ENCODE measurements around the gene AAK1.

Gene AAK1

GRCh38 chr2:69474688-69475087 is 168.9 kb downstream of the AAK1 start:
- H3K27me3 ChIP-seq (ENCODE audit: control insufficient read depth in 3 of 3, insufficient read depth in 3 of 3, low read depth in 1 of 3, low read length in 3 of 3), result no peaks in the 10 kb centered on the region
- H2BK5ac ChIP-seq (ENCODE audit: low read length), result no peak overlapping the region
- no peak overlapping the region for H3K18ac ChIP-seq (ENCODE audit: low read length)
- peaks cover 0 to 20% of the 10 kb centered on the region in 2 donors for H3K36me3 ChIP-seq (replicated peaks in 1 of 2; ENCODE audit: control insufficient read depth in 2 of 2, insufficient read depth in 2 of 2, low read length in 2 of 2)
- peaks cover 0 to 2% of the 10 kb centered on the region in 2 donors for H3K4me1 ChIP-seq (ENCODE audit: control insufficient read depth in 2 of 2, insufficient read depth in 1 of 2, low read depth in 1 of 2, low read length in 2 of 2)
- WGBS, 2 donors (ENCODE audit: extremely low coverage in 2 of 2, insufficient read length in 2 of 2, insufficient replicate concordance in 1 of 2), result no CpG with 5 or more reads among the region's 2 CpGs
- no peak overlapping the region for H4K91ac ChIP-seq (ENCODE audit: low read depth, low read length, poor library complexity)
- no peak for DNase-seq (ENCODE audit: low spot score)
- H3K9me3 ChIP-seq (replicated peaks in 1 of 2; ENCODE audit: control insufficient read depth in 2 of 2, insufficient read depth in 1 of 2, low read depth in 1 of 2, low read length in 2 of 2), result no peaks in the 10 kb centered on the region
- no peak overlapping the region for H2BK12ac ChIP-seq (ENCODE audit: low read length)
- no peak overlapping the region for H3K14ac ChIP-seq (ENCODE audit: low read length)
- H3K79me1 ChIP-seq (ENCODE audit: low read depth, low read length), result no peaks in the 10 kb centered on the region
- no peak overlapping the region for H3K27ac ChIP-seq (replicated peaks; ENCODE audit: low read length)
- no peak overlapping the region for H3K4ac ChIP-seq (ENCODE audit: low read length)
- no peak overlapping the region for H3K9ac ChIP-seq (ENCODE audit: low read depth, low read length, poor library complexity)
- no peak overlapping the region for H4K8ac ChIP-seq (ENCODE audit: low read depth, low read length)
- no peak overlapping the region for H2BK15ac ChIP-seq (ENCODE audit: low read length)
- no peak overlapping the region for H3K4me3 ChIP-seq (ENCODE audit: low read length in 2 of 2)
- no peak overlapping the region for H2BK120ac ChIP-seq (ENCODE audit: low read depth, low read length)
- no peak overlapping the region for H3K4me2 ChIP-seq (ENCODE audit: insufficient read depth, low read length, poor library complexity, severe bottlenecking)
- H2AK5ac ChIP-seq (ENCODE audit: low read depth, low read length), result no peak overlapping the region
- H2AFZ ChIP-seq (ENCODE audit: low read length), result no peak overlapping the region
- no peak overlapping the region for H3K23ac ChIP-seq (ENCODE audit: low read depth, low read length, poor library complexity)

- Histone ChIP-seq H3K23ac (ENCODE audit: low read depth, low read length, poor library complexity) (no peak overlapping the region), H2AK5ac (ENCODE audit: low read depth, low read length) (no peak overlapping the region), H3K27me3 (ENCODE audit: control insufficient read depth in 3 of 3, insufficient read depth in 3 of 3, low read depth in 1 of 3, low read length in 3 of 3) (no peaks in the 10 kb centered on the region), H3K14ac (ENCODE audit: low read length) (no peak overlapping the region), H2AFZ (ENCODE audit: low read length) (no peak overlapping the region), H2BK120ac (ENCODE audit: low read depth, low read length) (no peak overlapping the region), H4K8ac (ENCODE audit: low read depth, low read length) (no peak overlapping the region), H4K91ac (ENCODE audit: low read depth, low read length, poor library complexity) (no peak overlapping the region), H2BK15ac (ENCODE audit: low read length) (no peak overlapping the region), H3K4me3 (ENCODE audit: low read length in 2 of 2) (no peak overlapping the region), H2BK12ac (ENCODE audit: low read length) (no peak overlapping the region), H3K4ac (ENCODE audit: low read length) (no peak overlapping the region), H2BK5ac (ENCODE audit: low read length) (no peak overlapping the region), H3K9me3 (replicated peaks in 1 of 2; ENCODE audit: control insufficient read depth in 2 of 2, insufficient read depth in 1 of 2, low read depth in 1 of 2, low read length in 2 of 2) (no peaks in the 10 kb centered on the region), H3K18ac (ENCODE audit: low read length) (no peak overlapping the region), H3K36me3 (replicated peaks in 1 of 2; ENCODE audit: control insufficient read depth in 2 of 2, insufficient read depth in 2 of 2, low read length in 2 of 2) (peaks cover 0 to 15% of the 10 kb centered on the region in 2 donors), H3K4me1 (ENCODE audit: control insufficient read depth in 2 of 2, insufficient read depth in 1 of 2, low read depth in 1 of 2, low read length in 2 of 2) (peaks cover 0 to 2% of the 10 kb centered on the region in 2 donors), H3K4me2 (ENCODE audit: insufficient read depth, low read length, poor library complexity, severe bottlenecking) (no peak overlapping the region), H3K79me1 (ENCODE audit: low read depth, low read length) (no peaks in the 10 kb centered on the region), H3K9ac (ENCODE audit: low read depth, low read length, poor library complexity) (no peak overlapping the region), H3K27ac (replicated peaks; ENCODE audit: low read length) (no peak overlapping the region)
- no peak for DNase-seq (ENCODE audit: low spot score)
- WGBS, 2 donors (ENCODE audit: extremely low coverage in 2 of 2, insufficient read length in 2 of 2, insufficient replicate concordance in 1 of 2), result no CpG with 5 or more reads among the region's 2 CpGs
These were observed 171.7 kb downstream of the AAK1 start for GRCh38 chr2:69471793-69472192.

DNA sequence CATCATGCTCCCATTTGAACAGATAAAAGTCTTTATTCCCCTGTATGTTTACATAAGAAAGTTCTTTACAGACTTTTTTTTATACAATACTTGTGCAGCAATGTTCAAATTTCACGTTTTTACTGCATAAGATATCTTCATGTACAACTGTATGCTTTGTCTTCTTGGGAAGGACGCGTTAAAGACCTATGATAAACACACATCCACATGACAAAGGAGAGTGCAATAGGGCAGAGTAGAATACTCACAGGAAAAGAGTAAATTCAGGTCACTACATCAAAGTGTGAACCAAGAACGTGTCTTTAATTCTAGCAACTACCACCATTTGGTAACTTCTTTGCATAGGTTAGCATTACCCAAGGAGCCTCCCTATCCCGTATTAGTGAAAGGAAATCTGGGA is 172.6 kb downstream of the AAK1 start:
- no peak overlapping the region for H2BK15ac ChIP-seq (ENCODE audit: low read length)
- no peak overlapping the region for H3K23ac ChIP-seq (ENCODE audit: low read depth, low read length, poor library complexity)
- no peak overlapping the region for H4K8ac ChIP-seq (ENCODE audit: low read depth, low read length)
- H2AK5ac ChIP-seq (ENCODE audit: low read depth, low read length), result no peak overlapping the region
- no peak overlapping the region for H3K18ac ChIP-seq (ENCODE audit: low read length)
- H2AFZ ChIP-seq (ENCODE audit: low read length), result no peak overlapping the region
- H4K91ac ChIP-seq (ENCODE audit: low read depth, low read length, poor library complexity), result no peak overlapping the region
- H3K79me1 ChIP-seq (ENCODE audit: low read depth, low read length), result no peaks in the 10 kb centered on the region
- H2BK120ac ChIP-seq (ENCODE audit: low read depth, low read length), result no peak overlapping the region
- no CpG with 5 or more reads among the region's 5 CpGs for WGBS, 2 donors (ENCODE audit: extremely low coverage in 2 of 2, insufficient read length in 2 of 2, insufficient replicate concordance in 1 of 2)
- no peak overlapping the region for H2BK5ac ChIP-seq (ENCODE audit: low read length)
- H3K4me3 ChIP-seq (ENCODE audit: low read length in 2 of 2), result no peak overlapping the region
- H3K4me2 ChIP-seq (ENCODE audit: insufficient read depth, low read length, poor library complexity, severe bottlenecking), result no peak overlapping the region
- H3K36me3 ChIP-seq (replicated peaks in 1 of 2; ENCODE audit: control insufficient read depth in 2 of 2, insufficient read depth in 2 of 2, low read length in 2 of 2), result peaks cover 0 to 12% of the 10 kb centered on the region in 2 donors
- H3K4ac ChIP-seq (ENCODE audit: low read length), result no peak overlapping the region
- no peaks in the 10 kb centered on the region for H3K27me3 ChIP-seq (ENCODE audit: control insufficient read depth in 3 of 3, insufficient read depth in 3 of 3, low read depth in 1 of 3, low read length in 3 of 3)
- no peak overlapping the region for H3K14ac ChIP-seq (ENCODE audit: low read length)
- no peaks in the 10 kb centered on the region for H3K9me3 ChIP-seq (replicated peaks in 1 of 2; ENCODE audit: control insufficient read depth in 2 of 2, insufficient read depth in 1 of 2, low read depth in 1 of 2, low read length in 2 of 2)
- H3K9ac ChIP-seq (ENCODE audit: low read depth, low read length, poor library complexity), result no peak overlapping the region
- no peak overlapping the region for H3K27ac ChIP-seq (replicated peaks; ENCODE audit: low read length)
- peaks cover 0 to 2% of the 10 kb centered on the region in 2 donors for H3K4me1 ChIP-seq (ENCODE audit: control insufficient read depth in 2 of 2, insufficient read depth in 1 of 2, low read depth in 1 of 2, low read length in 2 of 2)
- H2BK12ac ChIP-seq (ENCODE audit: low read length), result no peak overlapping the region
- DNase-seq (ENCODE audit: low spot score), result no peak

- H3K4me2 ChIP-seq (ENCODE audit: insufficient read depth, low read length, poor library complexity, severe bottlenecking), result no peak overlapping the region
- H3K9me3 ChIP-seq (replicated peaks in 1 of 2; ENCODE audit: control insufficient read depth in 2 of 2, insufficient read depth in 1 of 2, low read depth in 1 of 2, low read length in 2 of 2), result no peaks in the 10 kb centered on the region
- no peaks in the 10 kb centered on the region for H3K27me3 ChIP-seq (ENCODE audit: control insufficient read depth in 3 of 3, insufficient read depth in 3 of 3, low read depth in 1 of 3, low read length in 3 of 3)
- no peak overlapping the region for H3K27ac ChIP-seq (replicated peaks; ENCODE audit: low read length)
- no peak overlapping the region for H4K91ac ChIP-seq (ENCODE audit: low read depth, low read length, poor library complexity)
- no peak overlapping the region for H2BK15ac ChIP-seq (ENCODE audit: low read length)
- no peaks in the 10 kb centered on the region for H3K79me1 ChIP-seq (ENCODE audit: low read depth, low read length)
- no peak for DNase-seq (ENCODE audit: low spot score)
- H3K23ac ChIP-seq (ENCODE audit: low read depth, low read length, poor library complexity), result no peak overlapping the region
- H3K9ac ChIP-seq (ENCODE audit: low read depth, low read length, poor library complexity), result no peak overlapping the region
- peaks cover 0 to 15% of the 10 kb centered on the region in 2 donors for H3K36me3 ChIP-seq (replicated peaks in 1 of 2; ENCODE audit: control insufficient read depth in 2 of 2, insufficient read depth in 2 of 2, low read length in 2 of 2)
- no peak overlapping the region for H4K8ac ChIP-seq (ENCODE audit: low read depth, low read length)
- H2AK5ac ChIP-seq (ENCODE audit: low read depth, low read length), result no peak overlapping the region
- H3K14ac ChIP-seq (ENCODE audit: low read length), result no peak overlapping the region
- peaks cover 0 to 2% of the 10 kb centered on the region in 2 donors for H3K4me1 ChIP-seq (ENCODE audit: control insufficient read depth in 2 of 2, insufficient read depth in 1 of 2, low read depth in 1 of 2, low read length in 2 of 2)
- WGBS, 2 donors (ENCODE audit: extremely low coverage in 2 of 2, insufficient read length in 2 of 2, insufficient replicate concordance in 1 of 2), result no CpG with 5 or more reads among the region's 1 CpG
- no peak overlapping the region for H2BK5ac ChIP-seq (ENCODE audit: low read length)
- no peak overlapping the region for H3K4ac ChIP-seq (ENCODE audit: low read length)
- no peak overlapping the region for H3K4me3 ChIP-seq (ENCODE audit: low read length in 2 of 2)
- H2BK120ac ChIP-seq (ENCODE audit: low read depth, low read length), result no peak overlapping the region
- H3K18ac ChIP-seq (ENCODE audit: low read length), result no peak overlapping the region
- H2BK12ac ChIP-seq (ENCODE audit: low read length), result no peak overlapping the region
- H2AFZ ChIP-seq (ENCODE audit: low read length), result no peak overlapping the region
These were observed 173.8 kb downstream of the AAK1 start for GRCh38 chr2:69469784-69470183.

All from neuronal stem cell (in vitro differentiated cells).